CD14-positive monocyte (primary cell): ENCODE data around the gene XPNPEP3. TPM values are rescaled to one million over a fixed set of nuclear protein-coding genes. Genes with fewer than 3 reads are reported as not detected.
"Not testable (repeated sequence)": the region's sequence is repeated elsewhere in the genome, so short reads cannot be mapped to it uniquely, and the experiment has no call there.

Experiments used
- DNase-seq, 3 donors: peaks; one replicate each; pipeline ENCODE4 v3.0.0-alpha.2; 2011 to 2022
- H2AFZ ChIP-seq: 2 replicates; pipeline ENCODE4 v1.6.0; 2012; ENCODE audit warnings: mild to moderate bottlenecking, low read depth, low read length, inconsistent platforms; ENCODE audit not compliant: insufficient read depth, poor library complexity, severe bottlenecking
- H3K27ac ChIP-seq, 2 donors: 1 replicate in 1 of 2; 2 replicates in 1 of 2; pipeline ENCODE4 v1.5.1; 2012 to 2013; ENCODE audit warnings: low read length in 2 of 2, control low read depth in 1 of 2, inconsistent platforms in 1 of 2, low read depth in 1 of 2, mild to moderate bottlenecking in 1 of 2
- H3K27me3 ChIP-seq, 2 donors: one replicate each; pipeline versions ENCODE4 v1.6.0 to v1.6.1; 2011 to 2013; ENCODE audit warnings: low read length in 2 of 2; ENCODE audit not compliant: control insufficient read depth in 2 of 2, insufficient read depth in 2 of 2
- H3K36me3 ChIP-seq, 2 donors: replicated peaks in 1 of 2; 1 replicate in 1 of 2; 2 replicates in 1 of 2; pipeline versions ENCODE4 v1.5.1 to v1.6.1; 2012 to 2013; ENCODE audit warnings: low read length in 2 of 2, control low read depth in 1 of 2, inconsistent platforms in 1 of 2, mild to moderate bottlenecking in 1 of 2; ENCODE audit not compliant: insufficient read depth in 2 of 2, control insufficient read depth in 1 of 2
- H3K4me1 ChIP-seq, 2 donors: 1 replicate in 1 of 2; 2 replicates in 1 of 2; pipeline versions ENCODE4 v1.5.1 to v1.6.1; 2012 to 2013; ENCODE audit warnings: low read length in 2 of 2, control low read depth in 1 of 2, inconsistent platforms in 1 of 2, mild to moderate bottlenecking in 1 of 2, moderate library complexity in 1 of 2; ENCODE audit not compliant: insufficient read depth in 2 of 2, control insufficient read depth in 1 of 2
- H3K4me2 ChIP-seq: replicated peaks from 2 replicates; pipeline ENCODE3; 2012; ENCODE audit warnings: low read length, moderate library complexity, mild to moderate bottlenecking; ENCODE audit not compliant: poor library complexity, severe bottlenecking; ENCODE audit errors: extremely low read depth
- H3K4me3 ChIP-seq, 3 experiments: fragments of 200-600 bp in 1 of 3; sonication (generic) in 1 of 3; replicated peaks in 1 of 3; 1 replicate in 2 of 3; 2 replicates in 1 of 3; pipeline ENCODE4 v1.5.1; 2011 to 2013; ENCODE audit warnings: low read length in 3 of 3, mild to moderate bottlenecking in 3 of 3, control low read depth in 2 of 3, low read depth in 2 of 3, inconsistent platforms in 1 of 3, moderate library complexity in 1 of 3
- H3K79me2 ChIP-seq: 2 replicates; pipeline ENCODE4 v1.6.0; 2012; ENCODE audit warnings: mild to moderate bottlenecking, control low read depth, inconsistent platforms, low read length, moderate library complexity; ENCODE audit not compliant: insufficient read depth
- H3K9ac ChIP-seq: 2 replicates; pipeline ENCODE4 v1.6.0; 2017; ENCODE audit warnings: low read length, mild to moderate bottlenecking; ENCODE audit not compliant: insufficient read depth, poor library complexity, severe bottlenecking
- H3K9me3 ChIP-seq, 2 donors: replicated peaks in 1 of 2; 1 replicate in 1 of 2; 2 replicates in 1 of 2; pipeline versions ENCODE4 v1.5.1 to v1.6.1; 2012 to 2013; ENCODE audit warnings: low read length in 2 of 2, control low read depth in 1 of 2; ENCODE audit not compliant: control insufficient read depth in 1 of 2, insufficient read depth in 1 of 2
- H4K20me1 ChIP-seq: 2 replicates; pipeline ENCODE4 v1.6.0; 2012; ENCODE audit warnings: mild to moderate bottlenecking, low read length, control low read depth, moderate library complexity; ENCODE audit not compliant: insufficient read depth
- H3K27ac Mint-ChIP-seq, 7 donors: one replicate each; pipeline ENCODE4 v1.8.0; 2020; ENCODE audit warnings: mild to moderate bottlenecking in 7 of 7, mixed read lengths in 7 of 7, moderate library complexity in 6 of 7, inconsistent platforms in 2 of 7
- H3K27me3 Mint-ChIP-seq, 3 donors: one replicate each; pipeline ENCODE4 v1.8.0; 2021 to 2022; ENCODE audit warnings: low read depth in 3 of 3, mild to moderate bottlenecking in 3 of 3, mixed read lengths in 3 of 3, moderate library complexity in 3 of 3, inconsistent platforms in 1 of 3
- H3K36me3 Mint-ChIP-seq, 2 donors: one replicate each; pipeline ENCODE4 v1.8.0; 2020; ENCODE audit warnings: mixed read lengths in 2 of 2, inconsistent platforms in 1 of 2, mild to moderate bottlenecking in 1 of 2
- H3K4me1 Mint-ChIP-seq: one replicate; pipeline ENCODE4 v1.8.0; 2020; ENCODE audit warnings: mild to moderate bottlenecking, mixed read lengths
- H3K4me3 Mint-ChIP-seq, 2 donors: one replicate each; pipeline ENCODE4 v1.8.0; 2020; ENCODE audit warnings: mild to moderate bottlenecking in 2 of 2, mixed read lengths in 2 of 2, moderate library complexity in 1 of 2
- H3K9me3 Mint-ChIP-seq, 7 donors: one replicate each; pipeline ENCODE4 v1.8.0; 2020 to 2022; ENCODE audit warnings: mixed read lengths in 7 of 7, mild to moderate bottlenecking in 6 of 7, moderate library complexity in 6 of 7, inconsistent platforms in 2 of 7
- CTCF ChIP-seq: fragments of 200-600 bp; IDR thresholded peaks from one replicate; pipeline ENCODE4 v1.8.0; 2022; ENCODE audit warnings: antibody characterized with exemption, mild to moderate bottlenecking
- WGBS: methylation state at CpG from one replicate; pipeline ENCODE4 v1.1.5; 2013; ENCODE audit warnings: missing lambda C conversion rate; ENCODE audit not compliant: insufficient coverage; 5-methylcytosine and 5-hydroxymethylcytosine counted together
- intact Hi-C, 2 donors: fragments of 100-400 bp; cut with micrococcal nuclease; formaldehyde crosslinking; loops; one replicate each; pipeline versions ENCODE4 v1.15.0 to v1.15.1; 2023
- polyA plus RNA-seq, 3 donors: library from polyadenylated mRNA; depleted of rRNA in 1 of 3; unstranded in 2 of 3; stranded (reverse) in 1 of 3; fragments of 300-500 nt in 2 of 3; fragments of >200 nt in 1 of 3; fragmentation: Illumina TruSeq in 2 of 3; gene quantifications; 1 replicate in 2 of 3; 2 replicates in 1 of 3; pipeline ENCODE4 v1.2.3, GENCODE V29; 2012 to 2021

XPNPEP3 gene
- polyA plus RNA-seq, 3 donors: 3.6 to 9.4 (median 7.3) TPM

GRCh38 chr22:40908895-40909294 lies 51.9 kb downstream of the XPNPEP3 start:
- WGBS: 80% methylated on average over 1 of the region's 6 CpGs
- intact Hi-C loops: no loop called here
- no peak overlapping the region for H3K4me2 ChIP-seq
- Mint-ChIP-seq H3K9me3 (no peaks in the 10 kb centered on the region), H3K27me3 (no peaks in the 10 kb centered on the region), H3K36me3 (peaks cover 14 to 31% of the 10 kb centered on the region in 2 donors), H3K4me3 (no peak overlapping the region), H3K27ac (peak overlapping the region in 1 of 7 donors; percentile 27), H3K4me1 (no peaks in the 10 kb centered on the region)
- no peak for DNase-seq
- H3K4me1 ChIP-seq: no peaks in the 10 kb centered on the region
- H3K27ac ChIP-seq: no peak overlapping the region
- no peak overlapping the region for H3K9ac ChIP-seq
- no peaks in the 10 kb centered on the region for H3K9me3 ChIP-seq
- no peak for TF ChIP-seq CTCF
- no peaks in the 10 kb centered on the region for H3K27me3 ChIP-seq
- H3K36me3 ChIP-seq: peaks cover 4 to 24% of the 10 kb centered on the region in 2 donors
- no peaks in the 10 kb centered on the region for H3K79me2 ChIP-seq
- no peak overlapping the region for H3K4me3 ChIP-seq
- no peaks in the 10 kb centered on the region for H4K20me1 ChIP-seq
- no peak overlapping the region for H2AFZ ChIP-seq

- Histone ChIP-seq H3K9ac (no peak overlapping the region), H2AFZ (no peak overlapping the region), H3K4me2 (no peak overlapping the region), H3K4me3 (no peak overlapping the region), H3K36me3 (peaks cover 3 to 40% of the 10 kb centered on the region in 2 donors), H3K9me3 (no peaks in the 10 kb centered on the region), H3K27me3 (no peaks in the 10 kb centered on the region), H4K20me1 (no peaks in the 10 kb centered on the region), H3K79me2 (no peaks in the 10 kb centered on the region), H3K4me1 (no peaks in the 10 kb centered on the region), H3K27ac (no peak overlapping the region)
- Mint-ChIP-seq H3K4me1 (no peaks in the 10 kb centered on the region), H3K36me3 (peaks cover 26 to 40% of the 10 kb centered on the region in 2 donors), H3K9me3 (no peaks in the 10 kb centered on the region), H3K27ac (peak overlapping the region in 1 of 7 donors; percentile 58), H3K4me3 (no peak overlapping the region), H3K27me3 (peaks cover 0 to 2% (median 0%) of the 10 kb centered on the region in 3 donors)
- intact Hi-C loops: no loop called here
- no peak for DNase-seq
- no peak for TF ChIP-seq CTCF
- no CpG with 5 or more reads among the region's 3 CpGs for WGBS
Observed at GRCh38 chr22:40911772-40912171, 54.8 kb downstream of the XPNPEP3 start.

DNA sequence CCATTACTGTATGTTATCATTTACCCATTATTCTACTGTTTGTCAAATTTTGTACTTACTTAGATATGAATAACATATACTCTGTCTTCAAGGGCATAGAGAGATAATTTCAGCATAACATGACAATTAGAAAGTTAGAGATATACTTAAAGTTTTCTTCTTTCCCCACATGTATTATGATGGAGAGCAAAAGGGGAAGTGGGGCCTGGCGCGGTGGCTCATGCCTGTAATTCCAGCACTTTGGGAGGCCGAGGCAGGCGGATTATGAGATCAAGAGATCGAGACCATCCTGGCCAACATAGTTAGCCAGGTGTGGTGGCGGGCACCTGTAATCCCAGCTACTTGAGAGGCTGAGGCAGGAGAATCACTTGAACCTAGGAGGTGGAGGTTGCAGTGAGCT lies 56.0 kb downstream of the XPNPEP3 start:
- H3K4me2 ChIP-seq, H3K4me1 ChIP-seq, H2AFZ ChIP-seq, DNase-seq, H3K4me3 Mint-ChIP-seq, H3K79me2 ChIP-seq, intact Hi-C loops, H3K4me3 ChIP-seq, H3K4me1 Mint-ChIP-seq, H3K27ac Mint-ChIP-seq, H3K9ac ChIP-seq, H3K27me3 Mint-ChIP-seq, H4K20me1 ChIP-seq, H3K27me3 ChIP-seq, H3K9me3 ChIP-seq, H3K9me3 Mint-ChIP-seq, H3K27ac ChIP-seq: not testable (repeated sequence)
- WGBS: 100% methylated on average over 2 of the region's 6 CpGs
- H3K36me3 Mint-ChIP-seq: peaks cover 31 to 41% of the 10 kb centered on the region in 2 donors
- peaks cover 2 to 46% of the 10 kb centered on the region in 2 donors for H3K36me3 ChIP-seq
